Neural cell (in vitro differentiated cells): ENCODE data around the gene KRT12. TPM values are rescaled to one million over a fixed set of nuclear protein-coding genes. Genes with fewer than 3 reads are reported as not detected.

Experiments
- H2AFZ ChIP-seq: fragments of 200-600, 300-800 bp; sonication (generic), shearing (Covaris generic); 2 replicates; pipeline ENCODE4 v1.6.0; 2014; ENCODE audit warnings: low read depth, mild to moderate bottlenecking, antibody characterized with exemption, low read length, moderate library complexity
- H3F3A ChIP-seq: fragments of 200-600 bp; shearing (Covaris generic); 2 replicates; pipeline ENCODE4 v1.6.1; 2016; ENCODE audit warnings: mild to moderate bottlenecking, moderate library complexity, mixed read lengths, antibody characterized with exemption, low read length; ENCODE audit not compliant: insufficient read depth, poor library complexity, severe bottlenecking
- H3K27ac ChIP-seq: fragments of 200-600, 300-800 bp; sonication (generic), shearing (Covaris generic); 2 replicates; pipeline ENCODE4 v1.5.1; 2014; ENCODE audit warnings: mild to moderate bottlenecking, low read length, moderate library complexity
- H3K27me3 ChIP-seq: fragments of 300-800, 200-600 bp; sonication (generic), shearing (Covaris generic); 2 replicates; pipeline ENCODE4 v1.6.0; 2014; ENCODE audit warnings: mild to moderate bottlenecking, low read depth, low read length, moderate library complexity; ENCODE audit not compliant: insufficient read depth
- H3K36me3 ChIP-seq: fragments of 300-800, 200-600 bp; sonication (generic), shearing (Covaris generic); 2 replicates; pipeline ENCODE4 v1.5.1; 2014; ENCODE audit warnings: mild to moderate bottlenecking, antibody characterized with exemption, low read length, moderate library complexity; ENCODE audit not compliant: insufficient read depth
- H3K4me2 ChIP-seq: fragments of 300-800, 200-600 bp; sonication (generic), shearing (Covaris generic); 2 replicates; pipeline ENCODE4 v1.6.0; 2014; ENCODE audit warnings: mild to moderate bottlenecking, low read length
- H3K4me3 ChIP-seq: fragments of 300-800, 200-600 bp; sonication (generic), shearing (Covaris generic); 2 replicates; pipeline ENCODE4 v1.5.1; 2014; ENCODE audit warnings: mild to moderate bottlenecking, low read length, moderate library complexity
- H3K79me2 ChIP-seq: fragments of 200-600 bp; shearing (Covaris generic); replicated peaks from 2 replicates; pipeline ENCODE4 v1.6.0; 2014; ENCODE audit warnings: mild to moderate bottlenecking, low read length, moderate library complexity; ENCODE audit not compliant: insufficient read depth
- H3K9ac ChIP-seq: fragments of 300-800, 200-600 bp; sonication (generic), shearing (Covaris generic); 2 replicates; pipeline ENCODE4 v1.6.1; 2016; ENCODE audit warnings: mild to moderate bottlenecking, low read length, mixed read lengths
- H3K9me2 ChIP-seq: fragments of 200-600 bp; shearing (Covaris generic); 2 replicates; pipeline ENCODE4 v1.6.1; 2016; ENCODE audit warnings: mild to moderate bottlenecking, low read length, mixed read lengths; ENCODE audit not compliant: insufficient read depth
- H3K9me3 ChIP-seq: fragments of 200-600, 300-800 bp; sonication (generic), shearing (Covaris generic); 2 replicates; pipeline ENCODE4 v1.6.1; 2016; ENCODE audit warnings: mild to moderate bottlenecking, mixed run types, low read length, moderate library complexity, mixed read lengths
- H4K20me1 ChIP-seq: fragments of 200-600 bp; shearing (Covaris generic); 2 replicates; pipeline ENCODE4 v1.6.1; 2016; ENCODE audit warnings: mild to moderate bottlenecking, mixed run types; ENCODE audit not compliant: insufficient read depth
- CTCF ChIP-seq: fragments of 450-650 bp; IDR thresholded peaks from 2 replicates; pipeline ENCODE4 v1.5.1; 2014; ENCODE audit warnings: antibody characterized with exemption, mild to moderate bottlenecking, moderate library complexity; ENCODE audit not compliant: poor library complexity, severe bottlenecking
- EP300 ChIP-seq: fragments of 450-650 bp; conservative IDR thresholded peaks from 2 replicates; pipeline ENCODE4 v1.6.1; 2014; ENCODE audit warnings: antibody characterized with exemption, mild to moderate bottlenecking, moderate library complexity; ENCODE audit not compliant: poor library complexity, severe bottlenecking
- EZH2 ChIP-seq: fragments of 200-600, 300-800 bp; shearing (Covaris generic), sonication (generic); IDR thresholded peaks from 2 replicates; pipeline ENCODE4 v1.6.1; 2014; ENCODE audit warnings: antibody characterized with exemption, low read length, borderline replicate concordance, mild to moderate bottlenecking; ENCODE audit not compliant: insufficient read depth, poor library complexity, severe bottlenecking
- MXI1 ChIP-seq: fragments of 450-650 bp; conservative IDR thresholded peaks from 2 replicates; pipeline ENCODE4 v1.6.1; 2014; ENCODE audit warnings: antibody characterized with exemption, mild to moderate bottlenecking; ENCODE audit not compliant: poor library complexity, severe bottlenecking
- POLR2AphosphoS5 ChIP-seq: IDR thresholded peaks from 2 replicates; pipeline ENCODE4 v1.6.1; 2012
- RAD21 ChIP-seq: fragments of 450-650 bp; conservative IDR thresholded peaks from 2 replicates; pipeline ENCODE4 v1.6.1; 2014; ENCODE audit warnings: antibody characterized with exemption, mild to moderate bottlenecking, moderate library complexity
- REST ChIP-seq: IDR thresholded peaks from 2 replicates; pipeline ENCODE4 v1.6.1; 2012; ENCODE audit warnings: borderline replicate concordance
- SMC3 ChIP-seq: fragments of 450-650 bp; conservative IDR thresholded peaks from 2 replicates; pipeline ENCODE4 v1.6.1; 2014; ENCODE audit warnings: antibody characterized with exemption, mild to moderate bottlenecking, moderate library complexity; ENCODE audit not compliant: poor library complexity
- TAF1 ChIP-seq: IDR thresholded peaks from 2 replicates; pipeline ENCODE4 v1.6.1; 2012; ENCODE audit warnings: low read depth
- polyA plus RNA-seq: library from polyadenylated mRNA; depleted of rRNA; stranded (reverse); fragments of >200 nt; gene quantifications from 2 replicates; pipeline ENCODE4 v1.2.3, GENCODE V29; 2014

Gene KRT12
- polyA plus RNA-seq, 1 donor from 2014 or later: not detected

GRCh38 chr17:40912486-40913210, 45.6 kb upstream of the KRT12 start:
- H3K79me2 ChIP-seq: no peaks in the 10 kb centered on the region
- no peak overlapping the region for H3K9ac ChIP-seq
- H3K9me3 ChIP-seq: no peaks in the 10 kb centered on the region
- no peak overlapping the region for H3K4me2 ChIP-seq
- no peaks in the 10 kb centered on the region for H3K36me3 ChIP-seq
- no peak overlapping the region for H3K4me3 ChIP-seq
- H4K20me1 ChIP-seq: no peaks in the 10 kb centered on the region
- H2AFZ ChIP-seq: no peak overlapping the region
- no peaks in the 10 kb centered on the region for H3F3A ChIP-seq
- no peak overlapping the region for H3K27ac ChIP-seq
- TF ChIP-seq EZH2 (no peak), MXI1 (no peak), EP300 (no peak), SMC3 (no peak), TAF1 (no peak), CTCF (no peak), POLR2AphosphoS5 (no peak), RAD21 (no peak), REST (no peak)
- H3K9me2 ChIP-seq: no peaks in the 10 kb centered on the region
- no peaks in the 10 kb centered on the region for H3K27me3 ChIP-seq

- H2AFZ ChIP-seq: no peak overlapping the region
- no peak overlapping the region for H3K4me2 ChIP-seq
- no peak overlapping the region for H3K4me3 ChIP-seq
- no peak overlapping the region for H3K27ac ChIP-seq
- H3K36me3 ChIP-seq: no peaks in the 10 kb centered on the region
- H3K27me3 ChIP-seq: no peaks in the 10 kb centered on the region
- H3K9me2 ChIP-seq: no peaks in the 10 kb centered on the region
- H3F3A ChIP-seq: no peaks in the 10 kb centered on the region
- H3K9ac ChIP-seq: no peak overlapping the region
- H4K20me1 ChIP-seq: no peaks in the 10 kb centered on the region
- TF ChIP-seq RAD21: no peak
- TF ChIP-seq SMC3: no peak
- no peak for TF ChIP-seq TAF1
- no peak for TF ChIP-seq CTCF
- no peak for TF ChIP-seq MXI1
- no peak for TF ChIP-seq REST
- no peak for TF ChIP-seq EP300
- no peak for TF ChIP-seq EZH2
- TF ChIP-seq POLR2AphosphoS5: no peak
- no peaks in the 10 kb centered on the region for H3K79me2 ChIP-seq
- H3K9me3 ChIP-seq: no peaks in the 10 kb centered on the region
Measured at GRCh38 chr17:40910441-40910841, 43.4 kb upstream of the KRT12 start.
